ENCODE data around the gene THRA. TPM values are rescaled to one million over a fixed set of nuclear protein-coding genes. Genes with fewer than 3 reads are reported as not detected.

THRA gene
- total RNA-seq, 1 experiment from 2014 or later: 10.1 TPM

- DNase-seq: no peak
- Histone ChIP-seq H2AFZ (ENCODE audit: low read length) (no peak overlapping the region), H2AK5ac (ENCODE audit: insufficient read length, low read length) (no peak overlapping the region), H3K9me3 (ENCODE audit: control insufficient read depth, low read depth, low read length) (no peaks in the 10 kb centered on the region), H3K79me2 (ENCODE audit: insufficient read depth, low read length) (no peaks in the 10 kb centered on the region), H3K9ac (ENCODE audit: extremely low read depth, insufficient read length, low read length) (no peak overlapping the region), H3K18ac (ENCODE audit: insufficient read length, low read depth, low read length) (no peak overlapping the region), H3K4me1 (ENCODE audit: insufficient read depth, low read length) (peaks cover 2% of the 10 kb centered on the region; the same call in 1 of the 2 replicates), H3K56ac (ENCODE audit: insufficient read length, low read depth, low read length) (no peak overlapping the region), H4K91ac (ENCODE audit: insufficient read length, low read depth, low read length) (no peak overlapping the region), H2BK15ac (ENCODE audit: low read depth, low read length) (no peak overlapping the region), H2BK120ac (ENCODE audit: low read depth, low read length, poor library complexity, severe bottlenecking) (no peak overlapping the region), H2BK20ac (ENCODE audit: low read depth, low read length, poor library complexity, severe bottlenecking) (no peak overlapping the region), H3K27ac (ENCODE audit: insufficient read length, low read depth, low read length) (no peak overlapping the region), H2BK12ac (ENCODE audit: insufficient read length, low read depth, low read length) (no peak overlapping the region), H3T11ph (ENCODE audit: low read length) (no peak overlapping the region), H4K20me1 (ENCODE audit: control insufficient read depth, insufficient read depth, insufficient read length) (no peaks in the 10 kb centered on the region), H3K4me2 (ENCODE audit: insufficient read depth, insufficient read length, low read length) (no peak overlapping the region), H3K27me3 (ENCODE audit: insufficient read depth, low read length) (no peaks in the 10 kb centered on the region), H3K23ac (ENCODE audit: insufficient read length, low read depth, low read length) (no peak overlapping the region), H3K4ac (ENCODE audit: low read depth, low read length) (no peak overlapping the region), H3K79me1 (ENCODE audit: insufficient read depth, low read depth, low read length, poor library complexity, severe bottlenecking) (no peaks in the 10 kb centered on the region), H4K8ac (replicated peaks; ENCODE audit: insufficient read length, low read depth, low read length) (no peak overlapping the region), H2BK5ac (ENCODE audit: insufficient read length, low read length) (no peak overlapping the region), H4K5ac (ENCODE audit: insufficient read length, low read depth, low read length) (no peak overlapping the region), H3K23me2 (ENCODE audit: insufficient read length, low read depth, low read length, poor library complexity, severe bottlenecking) (no peaks in the 10 kb centered on the region), H3K14ac (ENCODE audit: insufficient read depth, low read length) (no peak overlapping the region)
- TF ChIP-seq, protein P1, sequence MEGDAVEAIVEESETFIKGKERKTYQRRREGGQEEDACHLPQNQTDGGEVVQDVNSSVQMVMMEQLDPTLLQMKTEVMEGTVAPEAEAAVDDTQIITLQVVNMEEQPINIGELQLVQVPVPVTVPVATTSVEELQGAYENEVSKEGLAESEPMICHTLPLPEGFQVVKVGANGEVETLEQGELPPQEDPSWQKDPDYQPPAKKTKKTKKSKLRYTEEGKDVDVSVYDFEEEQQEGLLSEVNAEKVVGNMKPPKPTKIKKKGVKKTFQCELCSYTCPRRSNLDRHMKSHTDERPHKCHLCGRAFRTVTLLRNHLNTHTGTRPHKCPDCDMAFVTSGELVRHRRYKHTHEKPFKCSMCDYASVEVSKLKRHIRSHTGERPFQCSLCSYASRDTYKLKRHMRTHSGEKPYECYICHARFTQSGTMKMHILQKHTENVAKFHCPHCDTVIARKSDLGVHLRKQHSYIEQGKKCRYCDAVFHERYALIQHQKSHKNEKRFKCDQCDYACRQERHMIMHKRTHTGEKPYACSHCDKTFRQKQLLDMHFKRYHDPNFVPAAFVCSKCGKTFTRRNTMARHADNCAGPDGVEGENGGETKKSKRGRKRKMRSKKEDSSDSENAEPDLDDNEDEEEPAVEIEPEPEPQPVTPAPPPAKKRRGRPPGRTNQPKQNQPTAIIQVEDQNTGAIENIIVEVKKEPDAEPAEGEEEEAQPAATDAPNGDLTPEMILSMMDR (conservative IDR thresholded peaks at IDR 0.05): no peak
- H3K27me3 Mint-ChIP-seq (ENCODE audit: low read depth): no peaks in the 10 kb centered on the region
- H3K4me1 Mint-ChIP-seq: peaks cover 10% of the 10 kb centered on the region in 2 experiments
- H3K27ac Mint-ChIP-seq: peak overlapping the region in 1 of 3 experiments; percentile 9; a peak in 2 of 7 replicates
- WGBS (ENCODE audit: extremely low coverage, insufficient read length, low lambda C conversion rate): no CpG with 5 or more reads among the region's 2 CpGs
- H3K4me3 Mint-ChIP-seq: no peak overlapping the region
- peaks cover 0 to 12% (median 9%) of the 10 kb centered on the region in 3 experiments; a peak in 3 of 7 replicates for H3K36me3 Mint-ChIP-seq (ENCODE audit: insufficient read depth in 1 of 3, low read depth in 3 of 3)
- no peaks in the 10 kb centered on the region for H3K9me3 Mint-ChIP-seq
Observed at GRCh38 chr17:40041196-40041595, 21.6 kb upstream of the THRA start.
